Lung (tissue), 12 donors: Measurements from ENCODE around the gene CA5A. TPM values are rescaled to one million over a fixed set of nuclear protein-coding genes. Genes with fewer than 3 reads are reported as not detected.

Experiments used
- ATAC-seq: fragments of 200-7000 bp; cut with Tn5 transposase; one replicate; pipeline ENCODE4 v1.9.1; 2020; ENCODE audit warnings: moderate number of reproducible peaks; ENCODE audit not compliant: insufficient read depth, low FRiP score
- DNase-seq, 3 donors: peaks; one replicate each; pipeline ENCODE4 v3.0.0-alpha.2; 2013 to 2017
- H3K27ac ChIP-seq, 2 donors: one replicate each; pipeline ENCODE4 v1.5.1; 2013; ENCODE audit warnings: mild to moderate bottlenecking in 2 of 2, moderate library complexity in 2 of 2, control low read depth in 1 of 2, inconsistent platforms in 1 of 2, low read depth in 1 of 2, low read length in 1 of 2
- H3K27me3 ChIP-seq, 3 donors: one replicate each; pipeline ENCODE4 v1.5.1; 2013; ENCODE audit warnings: low read length in 2 of 3; ENCODE audit not compliant: control insufficient read depth in 3 of 3, insufficient read depth in 3 of 3
- H3K36me3 ChIP-seq, 4 donors: one replicate each; pipeline ENCODE4 v1.5.1; 2013; ENCODE audit warnings: low read length in 4 of 4, mild to moderate bottlenecking in 1 of 4, moderate library complexity in 1 of 4; ENCODE audit not compliant: control insufficient read depth in 4 of 4, insufficient read depth in 4 of 4
- H3K4me1 ChIP-seq, 5 donors: one replicate each; pipeline ENCODE4 v1.5.1; 2013; ENCODE audit warnings: low read length in 5 of 5, mild to moderate bottlenecking in 2 of 5, moderate library complexity in 1 of 5; ENCODE audit not compliant: control insufficient read depth in 5 of 5, insufficient read depth in 5 of 5
- H3K4me3 ChIP-seq: one replicate; pipeline ENCODE4 v1.5.1; 2013; ENCODE audit warnings: mild to moderate bottlenecking, control low read depth, moderate library complexity
- H3K9ac ChIP-seq, 2 donors: one replicate each; pipeline ENCODE4 v1.5.1; 2013; ENCODE audit warnings: low read length in 2 of 2, control low read depth in 1 of 2; ENCODE audit not compliant: insufficient read depth in 1 of 2
- H3K9me3 ChIP-seq, 4 donors: one replicate each; pipeline ENCODE4 v1.5.1; 2013; ENCODE audit warnings: low read length in 3 of 4, mild to moderate bottlenecking in 1 of 4, moderate library complexity in 1 of 4; ENCODE audit not compliant: control insufficient read depth in 4 of 4, insufficient read depth in 3 of 4
- WGBS, 2 donors: extraction: QIAGEN DNeasy Blood & Tissue Kit; methylation state at CpG; one replicate each; pipeline ENCODE4 v1.1.7; 2013; 5-methylcytosine and 5-hydroxymethylcytosine counted together
- polyA plus RNA-seq, 2 donors: library from polyadenylated mRNA; stranded (reverse); fragments of 200-250 nt; gene quantifications; one replicate each; pipeline ENCODE4 v1.2.1, GENCODE V29; 2013
- total RNA-seq, 2 donors: library from RNA; depleted of rRNA in 1 of 2; stranded (reverse); fragments of >200 nt in 1 of 2; gene quantifications; one replicate each; pipeline ENCODE4 v1.2.1, GENCODE V29; 2014 to 2021
- TF ChIP-seq, protein P1 (sequence below): IDR thresholded peaks from 2 replicates; pipeline ENCODE4 v1.5.1; 2012; ENCODE audit warnings: mild to moderate bottlenecking; ENCODE audit errors: control extremely low read depth, extremely low read depth
- donor health status: control.
- donor health status: control.
- donor health status: Bipolar disorder and iron deficiency.
- donor health status: healthy.
- donor health status: DM: yes; HTN: yes; CAD: no.

The CA5A gene
- total and polyA plus RNA-seq, 4 donors, result 0.03 to 0.63 (median 0.14) TPM; not detected in 1

DNA sequence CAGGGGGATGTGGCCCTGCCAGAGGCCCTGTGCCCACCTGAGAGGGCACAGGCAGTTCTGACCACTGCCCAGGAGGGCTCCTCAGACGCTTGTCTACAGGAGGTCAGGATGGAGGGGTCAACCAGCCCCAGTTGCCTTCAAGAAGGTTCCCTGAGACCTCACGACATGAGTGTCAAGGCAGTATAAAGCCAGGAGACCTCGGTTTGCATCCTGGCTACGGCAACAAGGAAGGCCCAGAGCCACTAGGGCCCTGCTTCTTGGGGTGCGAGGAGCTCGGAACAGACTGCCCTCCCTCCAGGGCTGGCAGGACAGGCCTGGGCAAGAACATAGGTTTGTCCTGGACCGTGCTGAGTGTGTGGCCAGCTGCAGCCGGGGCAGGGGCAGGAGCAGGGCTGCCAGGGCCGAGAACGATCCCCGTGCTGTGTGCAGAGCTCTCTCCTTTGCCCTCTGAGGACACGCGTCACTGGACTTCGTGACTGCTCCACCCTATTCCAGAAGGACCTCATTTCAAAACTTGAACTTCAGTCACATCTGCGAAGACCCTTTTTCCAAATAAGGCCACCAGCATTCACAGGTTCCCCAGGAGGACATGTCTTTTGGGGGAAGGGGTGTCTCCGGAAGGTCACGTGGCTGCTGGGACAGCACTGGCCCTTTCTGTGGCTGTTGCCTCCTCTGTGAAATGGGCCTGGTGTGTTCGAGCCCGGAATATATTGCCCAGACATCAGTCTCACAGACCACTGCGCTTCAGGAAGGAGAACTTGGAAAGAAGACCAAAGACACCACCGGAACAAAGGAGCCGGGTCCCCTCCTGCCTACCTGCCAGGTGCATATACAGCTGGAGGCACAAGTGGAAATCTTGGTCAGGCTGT, 94.8 kb downstream of the CA5A start:
- DNase-seq (no peak), ATAC-seq (no peak)
- Histone ChIP-seq H3K4me1 (peaks cover 0 to 10% (median 0%) of the 10 kb centered on the region in 5 donors), H3K27ac (no peak overlapping the region), H3K4me3 (no peak overlapping the region), H3K9me3 (no peaks in the 10 kb centered on the region), H3K27me3 (no peaks in the 10 kb centered on the region), H3K36me3 (peaks cover 0 to 35% (median 0%) of the 10 kb centered on the region in 4 donors), H3K9ac (no peak overlapping the region)
- TF ChIP-seq, protein P1, sequence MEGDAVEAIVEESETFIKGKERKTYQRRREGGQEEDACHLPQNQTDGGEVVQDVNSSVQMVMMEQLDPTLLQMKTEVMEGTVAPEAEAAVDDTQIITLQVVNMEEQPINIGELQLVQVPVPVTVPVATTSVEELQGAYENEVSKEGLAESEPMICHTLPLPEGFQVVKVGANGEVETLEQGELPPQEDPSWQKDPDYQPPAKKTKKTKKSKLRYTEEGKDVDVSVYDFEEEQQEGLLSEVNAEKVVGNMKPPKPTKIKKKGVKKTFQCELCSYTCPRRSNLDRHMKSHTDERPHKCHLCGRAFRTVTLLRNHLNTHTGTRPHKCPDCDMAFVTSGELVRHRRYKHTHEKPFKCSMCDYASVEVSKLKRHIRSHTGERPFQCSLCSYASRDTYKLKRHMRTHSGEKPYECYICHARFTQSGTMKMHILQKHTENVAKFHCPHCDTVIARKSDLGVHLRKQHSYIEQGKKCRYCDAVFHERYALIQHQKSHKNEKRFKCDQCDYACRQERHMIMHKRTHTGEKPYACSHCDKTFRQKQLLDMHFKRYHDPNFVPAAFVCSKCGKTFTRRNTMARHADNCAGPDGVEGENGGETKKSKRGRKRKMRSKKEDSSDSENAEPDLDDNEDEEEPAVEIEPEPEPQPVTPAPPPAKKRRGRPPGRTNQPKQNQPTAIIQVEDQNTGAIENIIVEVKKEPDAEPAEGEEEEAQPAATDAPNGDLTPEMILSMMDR, result no peak
- 91 to 95% methylated on average over 22 of the region's 22 CpGs for WGBS, 2 donors

DNA sequence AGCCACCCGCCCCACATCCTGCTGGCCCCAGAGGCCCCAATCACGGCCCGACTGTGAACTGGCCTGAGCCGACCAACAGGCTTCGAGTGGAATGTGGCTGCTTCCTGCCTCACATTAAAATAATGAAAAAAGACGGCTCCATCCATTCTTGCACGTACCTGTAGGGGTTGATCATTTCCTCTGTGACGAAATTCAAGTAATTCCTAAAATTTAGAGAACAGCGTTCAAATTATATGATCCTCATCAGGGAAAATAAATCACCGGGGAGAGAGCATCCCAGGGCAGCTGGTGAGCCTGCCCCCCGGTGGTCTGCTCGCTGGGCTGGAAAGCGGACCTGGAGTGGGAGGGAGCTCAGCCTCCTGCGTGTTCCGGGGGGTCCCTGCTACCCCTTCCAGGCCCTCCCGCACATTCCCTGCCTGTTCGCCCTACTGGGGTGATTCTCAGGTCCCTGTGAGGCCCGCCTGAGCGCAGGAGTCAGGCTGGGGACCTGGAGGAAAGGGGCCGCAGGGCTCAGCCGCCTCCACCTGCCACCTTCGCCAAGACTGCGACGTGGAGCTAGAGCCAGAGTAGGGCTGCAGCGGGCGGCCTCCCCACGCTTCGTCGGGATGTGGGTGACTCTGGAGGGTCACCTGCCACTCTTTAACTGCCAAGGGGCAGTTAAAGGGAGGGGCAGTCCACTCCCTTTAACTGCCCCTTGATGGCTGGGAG, 95.9 kb downstream of the CA5A start:
- Histone ChIP-seq H3K9ac (no peak overlapping the region), H3K27ac (no peak overlapping the region), H3K4me1 (peaks cover 0 to 14% (median 0%) of the 10 kb centered on the region in 5 donors)

DNA sequence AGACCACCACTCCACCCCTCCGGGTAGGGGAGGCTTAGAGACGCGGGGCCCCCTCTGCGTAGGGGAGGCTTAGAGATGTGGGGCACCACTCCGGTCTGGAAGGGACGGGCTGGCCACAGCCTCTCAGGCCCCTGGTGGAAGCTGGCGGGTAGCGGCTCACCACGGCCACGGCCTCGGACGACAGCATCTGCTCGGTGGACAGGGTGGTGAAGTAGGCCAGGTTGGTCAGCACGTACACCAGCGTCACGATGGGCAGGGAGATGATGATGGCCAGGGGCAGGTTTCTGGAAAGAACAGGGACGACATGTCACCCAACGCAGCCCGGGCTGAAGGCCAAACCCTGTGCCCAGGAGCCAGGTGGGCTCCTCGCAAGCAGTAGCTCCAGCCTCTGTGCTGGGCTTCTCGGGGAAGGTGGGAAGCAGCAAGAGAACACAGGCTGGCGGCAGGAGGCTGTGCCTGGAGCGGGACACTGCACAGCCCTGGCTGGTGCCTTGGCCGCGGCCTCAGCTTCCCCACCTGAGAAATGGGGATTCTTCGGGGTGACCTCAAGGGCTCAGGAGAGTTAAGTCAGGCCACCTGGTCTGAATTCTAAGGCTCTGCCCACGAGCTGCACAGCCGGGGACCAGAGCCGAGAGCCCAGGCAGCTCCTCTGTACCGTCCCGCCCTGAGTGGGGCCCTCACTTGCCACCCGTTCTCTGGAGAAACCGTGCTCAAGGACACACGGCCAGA, 96.6 kb downstream of the CA5A start:
- TF ChIP-seq, protein P1, result no peak
- Histone ChIP-seq H3K4me1 (peaks cover 0 to 20% (median 2%) of the 10 kb centered on the region in 5 donors), H3K9me3 (no peaks in the 10 kb centered on the region), H3K27me3 (no peaks in the 10 kb centered on the region), H3K9ac (no peak overlapping the region), H3K36me3 (peaks cover 0 to 50% (median 0%) of the 10 kb centered on the region in 4 donors), H3K27ac (no peak overlapping the region), H3K4me3 (no peak overlapping the region)
- ATAC-seq (no peak), DNase-seq (no peak)
- WGBS, 2 donors, result 92 to 93% methylated on average over 33 to 34 of the region's 34 CpGs

More for the DNA sequence above, 95.9 kb downstream of the CA5A start:
- Histone ChIP-seq H3K27me3 (no peaks in the 10 kb centered on the region), H3K4me3 (no peak overlapping the region), H3K9me3 (no peaks in the 10 kb centered on the region), H3K36me3 (peaks cover 0 to 45% (median 0%) of the 10 kb centered on the region in 4 donors)
- WGBS, 2 donors, result 81 to 87% methylated on average over 29 of the region's 29 CpGs
- ATAC-seq (no peak), DNase-seq (no peak)
- TF ChIP-seq, protein P1, result no peak
